GM12878 (cell line): ENCODE data around the gene ELL. TPM values are rescaled to one million over a fixed set of nuclear protein-coding genes. Genes with fewer than 3 reads are reported as not detected.

Experiments used
- ATAC-seq: fragments of 200-7000 bp; cut with Tn5 transposase; 3 replicates; pipeline ENCODE4 v1.9.1; 2020; ENCODE audit warnings: mild to moderate bottlenecking, moderate library complexity
- BruUV-seq: library from RNA; stranded (reverse); fragments of 400-500 nt; replicated peaks from 2 replicates; lab custom pipeline; 2021; lab: Mats Ljungman, UMichigan
- CTCF ChIA-PET: fragments of 300-600 bp; sonication (Branson Sonifier 250); formaldehyde crosslinking; extraction: SDS; loops from one replicate; lab custom pipeline; 2021; ENCODE audit warnings: inconsistent platforms; lab: Yijun Ruan, JAX
- POLR2A ChIA-PET: fragments of 350-600 bp; formaldehyde crosslinking; extraction: SDS; loops from one replicate; lab custom pipeline; 2021; ENCODE audit warnings: inconsistent platforms; lab: Charles Lee
- RAD21 ChIA-PET: fragments of 300-600 bp; sonication (Branson Sonifier 250); formaldehyde crosslinking; loops from one replicate; lab custom pipeline; 2023; ENCODE audit warnings: antibody characterized with exemption; ENCODE audit not compliant: unreplicated experiment; lab: Charles Lee
- SMC1A ChIA-PET: fragments of 300-600 bp; sonication (Branson Sonifier 250); formaldehyde crosslinking; loops from one replicate; lab custom pipeline; 2023; ENCODE audit not compliant: unreplicated experiment, uncharacterized antibody; lab: Charles Lee
- DNase-seq: peaks from one replicate; pipeline ENCODE4 v3.0.0-alpha.2; 2011; ENCODE audit warnings: low read depth, low spot score
- FAIRE-seq: peaks from 3 replicates; lab custom pipeline; 2011; peaks lifted over from hg19 to GRCh38; lab: Jason Lieb, UNC
- H2AFZ ChIP-seq: 2 replicates; pipeline ENCODE4 v1.6.0; 2011; ENCODE audit warnings: low read depth, low read length, control low read depth; ENCODE audit not compliant: control insufficient read depth
- H3K27ac ChIP-seq: 2 replicates; pipeline ENCODE4 v1.5.1; 2011; ENCODE audit warnings: control low read depth; ENCODE audit not compliant: control insufficient read depth, insufficient read depth
- H3K27me3 ChIP-seq, 2 experiments: replicated peaks in 1 of 2; 2 replicates each; pipeline versions ENCODE4 v1.6.0 to v1.6.1; 2011; ENCODE audit warnings: low read length in 1 of 2; ENCODE audit not compliant: control insufficient read depth in 2 of 2, insufficient read depth in 2 of 2
- H3K36me3 ChIP-seq, 2 experiments: 2 replicates each; pipeline ENCODE4 v1.5.1; 2011; ENCODE audit warnings: low read length in 1 of 2; ENCODE audit not compliant: control insufficient read depth in 2 of 2, insufficient read depth in 2 of 2
- H3K4me1 ChIP-seq: 2 replicates; pipeline ENCODE4 v1.6.1; 2011; ENCODE audit warnings: mild to moderate bottlenecking, low read length, moderate library complexity, mixed read lengths; ENCODE audit not compliant: control insufficient read depth, insufficient read depth
- H3K4me2 ChIP-seq: 2 replicates; pipeline ENCODE4 v1.6.0; 2011; ENCODE audit warnings: control low read depth; ENCODE audit not compliant: control insufficient read depth, insufficient read depth
- H3K4me3 ChIP-seq: fragments of 200-600 bp; sonication (generic); 2 replicates; pipeline ENCODE4 v1.5.1; 2016
- H3K79me2 ChIP-seq: 2 replicates; pipeline ENCODE4 v1.6.0; 2011; ENCODE audit warnings: low read length; ENCODE audit not compliant: control insufficient read depth, insufficient read depth
- H3K9ac ChIP-seq: 2 replicates; pipeline ENCODE4 v1.8.0; 2011; ENCODE audit warnings: low read length, control low read depth, mixed read lengths; ENCODE audit not compliant: control insufficient read depth, insufficient read depth
- H3K9me3 ChIP-seq: replicated peaks from 3 replicates; pipeline ENCODE4 v1.5.1; 2011; ENCODE audit warnings: mild to moderate bottlenecking, low read length; ENCODE audit not compliant: control insufficient read depth, insufficient read depth
- H4K20me1 ChIP-seq: 2 replicates; pipeline ENCODE4 v1.6.0; 2011; ENCODE audit not compliant: control insufficient read depth, insufficient read depth
- ATF3 ChIP-seq: IDR thresholded peaks from 2 replicates; pipeline ENCODE4 v1.6.1; 2011; ENCODE audit warnings: low read depth, mild to moderate bottlenecking, low read length, moderate library complexity, borderline replicate concordance; ENCODE audit errors: extremely low read depth
- BCL3 ChIP-seq: IDR thresholded peaks from 2 replicates; pipeline ENCODE4 v1.6.1; 2011; ENCODE audit warnings: borderline replicate concordance, low read depth, mild to moderate bottlenecking, moderate library complexity, low read length; ENCODE audit not compliant: insufficient read depth, poor library complexity, severe bottlenecking
- CBFB ChIP-seq: IDR thresholded peaks from 2 replicates; pipeline ENCODE4 v1.6.1; 2016; ENCODE audit warnings: antibody characterized with exemption, low read depth
- CBX3 ChIP-seq: fragments of 200-600 bp; sonication (generic); IDR thresholded peaks from 2 replicates; pipeline ENCODE4 v1.6.1; 2016; ENCODE audit warnings: low read depth, borderline replicate concordance
- GATAD2B ChIP-seq: fragments of 450-650 bp; conservative IDR thresholded peaks from 2 replicates; pipeline ENCODE4 v1.6.1; 2017; ENCODE audit warnings: low read depth, mild to moderate bottlenecking, moderate library complexity
- JUND ChIP-seq: IDR thresholded peaks from 2 replicates; pipeline ENCODE4 v1.6.1; 2012; ENCODE audit warnings: low read depth, mild to moderate bottlenecking, low read length, improper control_type of control experiment, moderate library complexity
- SIX5 ChIP-seq: IDR thresholded peaks from 2 replicates; pipeline ENCODE4 v1.6.1; 2011; ENCODE audit warnings: mild to moderate bottlenecking, low read depth, low read length, moderate library complexity; ENCODE audit not compliant: severe bottlenecking
- SKIL ChIP-seq: fragments of 450-650 bp; IDR thresholded peaks from 2 replicates; pipeline ENCODE4 v1.6.1; 2017; ENCODE audit warnings: mild to moderate bottlenecking, low read depth, inconsistent platforms; ENCODE audit not compliant: poor library complexity, severe bottlenecking
- STAT3 ChIP-seq: IDR thresholded peaks from 2 replicates; pipeline ENCODE4 v1.6.1; 2011; ENCODE audit warnings: low read depth, low read length, improper control_type of control experiment
- ZNF592 ChIP-seq: fragments of 450-650 bp; IDR thresholded peaks from 2 replicates; pipeline ENCODE4 v1.6.1; 2017; ENCODE audit warnings: mild to moderate bottlenecking, moderate library complexity
- ZNF687 ChIP-seq: fragments of 450-650 bp; IDR thresholded peaks from 2 replicates; pipeline ENCODE4 v1.6.1; 2017; ENCODE audit warnings: mild to moderate bottlenecking, moderate library complexity
- WGBS: methylation state at CpG from one replicate; pipeline ENCODE4 v1.1.6; 2016; ENCODE audit warnings: low lambda C conversion rate; ENCODE audit not compliant: insufficient replicate concordance, insufficient coverage; ENCODE audit errors: missing lambda C conversion rate; 5-methylcytosine and 5-hydroxymethylcytosine counted together
- in situ Hi-C: fragments of 300-500 bp; cut with MboI; formaldehyde crosslinking; loops from 9 replicates; pipeline ENCODE4 v1.14.3; 2018; ENCODE audit warnings: mixed read lengths
- intact Hi-C: fragments of 100-400 bp; cut with micrococcal nuclease; formaldehyde crosslinking; loops from one replicate; pipeline ENCODE4 v1.14.2; 2022; ENCODE audit not compliant: unreplicated experiment
- polyA plus RNA-seq, 11 experiments: library from polyadenylated mRNA; depleted of rRNA in 4 of 11; unstranded in 6 of 11; stranded (reverse) in 5 of 11; fragments of >200 nt; fragmentation: Nextera tagmentation in 4 of 11; fragmentation: Illumina TruSeq in 1 of 11; extraction: Ambion mirVana in 4 of 11; extraction: Trizol in 1 of 11; gene quantifications; 1 replicate in 1 of 11; 2 replicates in 10 of 11; pipeline versions ENCODE4 v1.2.1 to v1.2.3, GENCODE V29; 2011 to 2016; ENCODE audit warnings: inconsistent platforms in 2 of 11, missing spikeins in 2 of 11, low read depth in 1 of 11
- total RNA-seq, 4 experiments: library from RNA; depleted of rRNA in 3 of 4; stranded (reverse); fragments of >200 nt in 3 of 4; fragmentation: Illumina TruSeq in 1 of 4; extraction: Trizol in 1 of 4; gene quantifications; 2 replicates each; pipeline versions ENCODE4 v1.2.1 to v1.2.3, GENCODE V29; 2013 to 2021

The ELL gene
- total and polyA plus RNA-seq, 10 of the 15 experiments (the other 5 are each of a cell fraction or from before 2014, with no cell fraction given): 0.91 to 25.0 (median 9.1) TPM

GRCh38 chr19:18484992-18485391 lies 36.9 kb downstream of the ELL start:
- no peak for DNase-seq
- ChIA-PET POLR2A (no interaction called here), CTCF (no interaction called here), RAD21 (no interaction called here), SMC1A (interaction anchor here (0.6 kb wide), 1 partner anchor 128 kb away, joined by 3 read pairs; the partner anchor contains the start of gene TMEM59L)
- in situ Hi-C loops: no loop called here
- FAIRE-seq: no peak
- H3K4me1 ChIP-seq: peaks cover 4% of the 10 kb centered on the region
- no peak overlapping the region for H3K4me3 ChIP-seq
- H3K36me3 ChIP-seq: peaks cover 0 to 1% of the 10 kb centered on the region in 2 experiments; a peak in 2 of 4 replicates
- no peaks in the 10 kb centered on the region for H3K27me3 ChIP-seq
- no peak overlapping the region for H2AFZ ChIP-seq
- no peak; the same call in 2 of the 3 replicates for ATAC-seq
- no TSS peak for BruUV-seq
- H3K9ac ChIP-seq: no peak overlapping the region
- H3K4me2 ChIP-seq: no peak overlapping the region
- no peaks in the 10 kb centered on the region for H3K9me3 ChIP-seq
- H3K79me2 ChIP-seq: peaks cover 32% of the 10 kb centered on the region
- intact Hi-C loops: no loop called here
- WGBS: 88% methylated on average over 5 of the region's 5 CpGs
- no peaks in the 10 kb centered on the region; the same call in 1 of the 2 replicates for H4K20me1 ChIP-seq
- H3K27ac ChIP-seq: no peak overlapping the region
- TF ChIP-seq ZNF687: no peak
- no peak for TF ChIP-seq SKIL
- TF ChIP-seq STAT3: no peak
- no peak for TF ChIP-seq SIX5
- no peak for TF ChIP-seq CBFB
- TF ChIP-seq JUND: no peak
- no peak for TF ChIP-seq ZNF592
- no peak for TF ChIP-seq CBX3
- no peak for TF ChIP-seq BCL3
- TF ChIP-seq GATAD2B: no peak
- no peak for TF ChIP-seq ATF3
